Hematopoietic multipotent progenitor cell treated with erythropoietin and hydrocortisone succinate and interleukin-3 and kit ligand, for 6 days (in vitro differentiated cells): Measurements from ENCODE around the gene FNIP1.
"Not testable (repeated sequence)": the region's sequence is repeated elsewhere in the genome, so short reads cannot be mapped to it uniquely, and the experiment has no call there.

ENCODE experiments used
- DNase-seq: peaks from one replicate; pipeline ENCODE4 v3.0.0-alpha.2; 2015

FNIP1 gene

GRCh38 chr5:131796793-131797693 lies at the start of gene FNIP1:
Gene FNIP1, minus strand, starts transcription at chr5:131797017. Its CDS starts 96 bp downstream, at chr5:131796921.
- DNase-seq: peak; percentile 98

GRCh38 chr5:131846536-131846935 lies 49.7 kb upstream of the FNIP1 start:
- DNase-seq: no peak

GRCh38 chr5:131845828-131846227 lies 49.0 kb upstream of the FNIP1 start:
- DNase-seq: no peak

- DNase-seq: not testable (repeated sequence)
These were observed 46.2 kb upstream of the FNIP1 start for GRCh38 chr5:131842971-131843370.

- not testable (repeated sequence) for DNase-seq
These were observed 35.9 kb upstream of the FNIP1 start for GRCh38 chr5:131832702-131833101.

GRCh38 chr5:131825404-131826013 lies 28.7 kb upstream of the FNIP1 start:
- no peak for DNase-seq

- DNase-seq: no peak
These were observed 27.8 kb upstream of the FNIP1 start for GRCh38 chr5:131824631-131825030.

- DNase-seq: no peak
These were observed 24.4 kb upstream of the FNIP1 start for GRCh38 chr5:131821221-131821620.

GRCh38 chr5:131818001-131818724 lies 21.3 kb upstream of the FNIP1 start:
- no peak for DNase-seq

GRCh38 chr5:131814990-131815389 lies 18.2 kb upstream of the FNIP1 start:
- DNase-seq: no peak

- DNase-seq: no peak
These were observed 15.7 kb upstream of the FNIP1 start for GRCh38 chr5:131812371-131813160.

- DNase-seq: peak; percentile 68
These were observed 13.9 kb upstream of the FNIP1 start for GRCh38 chr5:131810510-131811249.

GRCh38 chr5:131795879-131796792 lies 681 bp downstream of the FNIP1 start:
- peak; percentile 59 for DNase-seq

- peak; percentile 54 for DNase-seq
These were observed 1.6 kb downstream of the FNIP1 start for GRCh38 chr5:131795228-131795627.

- DNase-seq: peak; percentile 58
These were observed 2.2 kb downstream of the FNIP1 start for GRCh38 chr5:131794586-131794985.

- no peak for DNase-seq
These were observed 3.9 kb downstream of the FNIP1 start for GRCh38 chr5:131792896-131793295.

- peak; percentile 57 for DNase-seq
These were observed 5.0 kb downstream of the FNIP1 start for GRCh38 chr5:131791866-131792265.

GRCh38 chr5:131790550-131790949 lies 6.3 kb downstream of the FNIP1 start:
- no peak for DNase-seq

- DNase-seq: no peak
These were observed 7.1 kb downstream of the FNIP1 start for GRCh38 chr5:131789765-131790164.

GRCh38 chr5:131787736-131788135 lies 9.1 kb downstream of the FNIP1 start:
- no peak for DNase-seq
